Activated T-helper 1 cell treated with anti-CD3 and anti-CD28 coated beads, Interleukin-12 subunit alpha, Interleukin-12 subunit beta, Interleukin-2, Interleukin-4 antibody, amounts not matched to agents 30 ng/mL and 10 ng/mL and 1 ng/mL, durations not matched to agents 14 hours and 24 hours and 36 hours (primary cell): ENCODE data around the gene ACAA1. TPM values are rescaled to one million over a fixed set of nuclear protein-coding genes. Genes with fewer than 3 reads are reported as not detected.

Source experiments
- DNase-seq: peaks from one replicate; pipeline ENCODE4 v3.0.0; 2021; ENCODE audit warnings: low spot score
- H3K27ac Mint-ChIP-seq: one replicate; pipeline ENCODE4 v1.8.0; 2021; ENCODE audit warnings: mild to moderate bottlenecking, mixed read lengths
- H3K27me3 Mint-ChIP-seq: one replicate; pipeline ENCODE4 v1.8.0; 2022; ENCODE audit warnings: mild to moderate bottlenecking, moderate library complexity, mixed read lengths; ENCODE audit not compliant: insufficient read depth
- H3K36me3 Mint-ChIP-seq: one replicate; pipeline ENCODE4 v1.8.0; 2021; ENCODE audit warnings: low read depth, mixed read lengths
- H3K4me1 Mint-ChIP-seq: one replicate; pipeline ENCODE4 v1.8.0; 2021; ENCODE audit warnings: low read depth, mixed read lengths
- H3K4me3 Mint-ChIP-seq: one replicate; pipeline ENCODE4 v1.8.0; 2021; ENCODE audit warnings: mild to moderate bottlenecking, moderate library complexity, mixed read lengths
- H3K9me3 Mint-ChIP-seq: one replicate; pipeline ENCODE4 v1.8.0; 2021; ENCODE audit warnings: mixed read lengths
- intact Hi-C: fragments of 100-400 bp; cut with micrococcal nuclease; formaldehyde crosslinking; loops from one replicate; pipeline ENCODE4 v1.15.1; 2024
- total RNA-seq: library from RNA; stranded (reverse); gene quantifications from 2 replicates; pipeline ENCODE4 v1.2.3, GENCODE V29; 2022

ACAA1 gene
- total RNA-seq, 1 donor from 2014 or later, result 69.3 TPM

DNA sequence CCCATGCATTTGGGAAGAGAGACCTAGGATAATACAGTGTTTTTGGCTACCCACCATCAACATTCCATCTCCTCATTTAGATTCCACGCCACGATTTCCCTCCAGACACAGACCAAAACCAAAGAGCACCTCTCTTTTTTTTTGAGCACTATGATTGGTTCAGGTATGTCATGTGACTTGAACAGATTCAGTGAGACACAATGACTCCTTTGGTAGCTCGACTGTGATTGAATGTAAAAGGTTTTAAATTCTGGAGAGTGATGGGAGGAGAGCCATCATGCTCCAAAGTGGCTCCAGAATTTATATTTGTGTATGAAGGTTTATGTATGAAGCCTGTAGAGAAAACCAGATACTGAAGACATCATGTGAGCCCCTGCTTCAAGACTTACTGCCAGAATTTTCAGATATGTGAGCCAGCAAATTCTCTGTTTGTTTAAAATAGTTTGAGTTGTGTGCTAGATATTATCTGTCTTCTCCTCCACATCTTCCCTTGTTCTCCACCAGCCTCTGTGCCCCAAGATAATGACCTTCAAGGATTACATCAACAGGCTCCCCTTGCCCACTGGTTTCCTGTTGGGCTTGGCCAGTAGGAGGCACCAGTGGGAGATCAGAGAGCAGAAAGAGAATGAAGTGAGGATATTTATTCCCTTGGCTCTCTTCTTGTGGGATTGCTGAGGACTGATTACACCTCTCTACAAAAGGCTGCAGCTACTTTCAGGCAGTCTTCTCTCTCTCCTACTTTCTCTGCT lies 14.0 kb upstream of the ACAA1 start:
- peaks cover 19% of the 10 kb centered on the region for H3K9me3 Mint-ChIP-seq
- peaks cover 54% of the 10 kb centered on the region for H3K4me1 Mint-ChIP-seq
- no peaks in the 10 kb centered on the region for H3K27me3 Mint-ChIP-seq
- H3K27ac Mint-ChIP-seq, result no peak overlapping the region
- peaks cover 3% of the 10 kb centered on the region for H3K36me3 Mint-ChIP-seq
- no peak for DNase-seq
- intact Hi-C loops, result no loop called here
- H3K4me3 Mint-ChIP-seq, result no peak overlapping the region

DNA sequence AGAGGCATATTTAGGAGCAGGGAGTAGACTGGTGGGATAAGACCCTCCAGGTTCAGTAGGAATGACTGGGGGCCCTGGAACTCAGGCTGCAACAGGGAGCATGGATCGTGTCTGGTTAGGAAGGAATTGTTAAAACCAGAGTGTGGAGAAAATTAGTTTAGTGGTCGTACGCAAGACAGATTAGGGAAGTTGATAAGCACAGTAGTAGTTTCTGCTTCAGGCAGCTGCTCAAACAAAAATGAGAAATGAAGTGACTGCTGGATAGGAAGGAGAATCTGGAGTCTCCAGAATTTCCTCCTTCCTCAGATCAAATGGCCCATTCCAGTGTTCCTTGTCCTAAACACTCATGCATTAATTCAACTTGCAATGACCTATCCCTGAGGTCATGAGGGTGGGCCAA lies 12.8 kb upstream of the ACAA1 start:
- Mint-ChIP-seq H3K9me3 (peaks cover 28% of the 10 kb centered on the region), H3K27ac (no peak overlapping the region), H3K4me1 (peaks cover 46% of the 10 kb centered on the region), H3K36me3 (peaks cover 6% of the 10 kb centered on the region), H3K4me3 (no peak overlapping the region), H3K27me3 (no peaks in the 10 kb centered on the region)
- intact Hi-C loops, result no loop called here
- DNase-seq, result no peak

DNA sequence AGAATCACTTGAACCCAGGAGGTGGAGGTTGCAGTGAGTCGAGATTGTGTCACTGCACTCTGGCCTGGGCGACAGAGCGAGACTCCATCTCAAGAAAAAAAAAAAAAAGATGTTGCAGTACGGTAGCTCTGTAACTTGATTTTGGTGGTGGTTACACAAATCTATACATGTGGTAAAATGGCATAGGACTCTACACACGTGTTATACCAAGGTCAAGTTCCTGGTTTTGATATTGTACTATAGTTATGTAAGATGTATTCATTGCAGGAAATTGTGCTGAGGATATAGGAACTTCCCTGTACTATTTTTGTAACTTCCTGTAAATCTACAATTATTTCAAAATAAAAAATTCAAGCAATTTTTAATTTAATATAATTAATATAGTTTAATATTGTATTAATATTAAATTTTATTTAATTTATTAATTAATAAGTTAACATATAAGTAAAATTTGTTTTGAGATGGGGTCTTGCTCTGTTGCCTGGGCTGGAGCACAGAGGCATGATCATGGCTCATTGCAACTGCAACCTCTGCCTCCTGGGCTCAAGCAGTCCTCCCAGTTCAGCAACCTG lies 11.5 kb upstream of the ACAA1 start:
- no peaks in the 10 kb centered on the region for H3K27me3 Mint-ChIP-seq
- peaks cover 33% of the 10 kb centered on the region for H3K4me1 Mint-ChIP-seq
- DNase-seq, result no peak
- intact Hi-C loops, result no loop called here
- no peak overlapping the region for H3K27ac Mint-ChIP-seq
- H3K4me3 Mint-ChIP-seq, result no peak overlapping the region
- peaks cover 28% of the 10 kb centered on the region for H3K9me3 Mint-ChIP-seq
- peaks cover 9% of the 10 kb centered on the region for H3K36me3 Mint-ChIP-seq

DNA sequence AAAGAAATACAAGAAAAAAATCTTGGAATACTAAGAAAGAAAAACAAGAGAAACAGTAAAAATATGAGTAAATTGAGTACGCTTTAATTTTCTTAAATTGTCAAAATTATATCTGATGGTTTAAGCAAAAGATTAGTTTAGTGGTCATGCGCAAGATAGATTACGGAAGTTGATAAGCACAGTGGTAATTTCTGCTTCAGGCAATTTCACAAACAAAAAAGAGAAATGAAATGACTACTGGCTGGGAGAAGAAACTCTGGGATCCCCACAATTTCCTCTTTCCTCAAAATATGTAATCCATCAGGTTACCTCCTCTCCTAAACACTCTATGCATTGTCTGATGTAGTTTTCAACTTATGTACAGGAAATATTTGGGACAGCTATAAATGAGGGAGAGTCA lies 10.5 kb upstream of the ACAA1 start:
- no peak overlapping the region for H3K27ac Mint-ChIP-seq
- peaks cover 28% of the 10 kb centered on the region for H3K9me3 Mint-ChIP-seq
- DNase-seq, result no peak
- H3K27me3 Mint-ChIP-seq, result no peaks in the 10 kb centered on the region
- intact Hi-C loops, result no loop called here
- H3K4me3 Mint-ChIP-seq, result no peak overlapping the region
- peaks cover 9% of the 10 kb centered on the region for H3K36me3 Mint-ChIP-seq
- H3K4me1 Mint-ChIP-seq, result peaks cover 24% of the 10 kb centered on the region

DNA sequence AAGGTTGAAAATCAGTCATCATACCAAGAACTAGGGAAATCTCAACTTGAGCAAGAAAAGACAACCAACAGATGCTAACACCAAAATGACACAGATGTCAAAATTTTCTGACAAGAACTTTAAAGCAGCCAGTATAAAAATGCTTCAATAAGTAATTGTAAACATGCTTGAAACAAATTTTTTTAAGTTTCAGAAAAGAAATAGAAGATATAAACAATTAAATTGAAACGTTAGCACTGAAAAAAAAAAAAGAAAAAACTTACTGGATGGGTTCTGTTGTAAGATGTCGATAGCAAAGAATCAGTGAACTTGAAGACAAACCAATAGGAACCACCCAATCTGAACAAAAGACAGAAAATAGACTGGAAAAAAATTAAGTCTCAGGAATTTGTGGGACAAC lies 9.6 kb upstream of the ACAA1 start:
- Mint-ChIP-seq H3K4me3 (no peak overlapping the region), H3K27ac (no peak overlapping the region), H3K4me1 (peaks cover 25% of the 10 kb centered on the region), H3K9me3 (peaks cover 28% of the 10 kb centered on the region), H3K36me3 (peaks cover 15% of the 10 kb centered on the region), H3K27me3 (no peaks in the 10 kb centered on the region)
- DNase-seq, result no peak
- intact Hi-C loops, result no loop called here

DNA sequence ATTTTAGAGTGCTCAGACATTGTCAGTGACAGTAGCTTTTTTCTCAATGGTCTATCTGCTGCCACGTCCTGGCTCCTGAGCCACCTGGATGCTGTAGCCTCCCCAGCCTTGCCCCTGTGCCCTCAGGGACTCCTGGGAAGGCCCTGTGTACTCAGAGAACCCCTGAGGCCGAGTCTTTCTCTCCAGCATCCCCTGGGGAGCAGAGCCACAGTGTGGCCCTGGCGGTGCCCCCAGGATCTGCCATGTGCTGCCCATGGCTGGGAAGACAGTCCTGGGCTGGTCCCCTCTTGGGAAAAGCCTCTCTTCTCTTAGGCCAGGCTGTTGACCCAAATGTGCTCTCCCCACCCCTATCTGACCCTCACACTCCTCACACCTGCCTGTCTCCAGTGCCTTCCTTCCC lies 6.6 kb upstream of the ACAA1 start:
- H3K27ac Mint-ChIP-seq, result no peak overlapping the region
- peaks cover 33% of the 10 kb centered on the region for H3K4me1 Mint-ChIP-seq
- peaks cover 21% of the 10 kb centered on the region for H3K36me3 Mint-ChIP-seq
- intact Hi-C loops, result no loop called here
- no peaks in the 10 kb centered on the region for H3K27me3 Mint-ChIP-seq
- peaks cover 28% of the 10 kb centered on the region for H3K9me3 Mint-ChIP-seq
- no peak for DNase-seq
- no peak overlapping the region for H3K4me3 Mint-ChIP-seq

DNA sequence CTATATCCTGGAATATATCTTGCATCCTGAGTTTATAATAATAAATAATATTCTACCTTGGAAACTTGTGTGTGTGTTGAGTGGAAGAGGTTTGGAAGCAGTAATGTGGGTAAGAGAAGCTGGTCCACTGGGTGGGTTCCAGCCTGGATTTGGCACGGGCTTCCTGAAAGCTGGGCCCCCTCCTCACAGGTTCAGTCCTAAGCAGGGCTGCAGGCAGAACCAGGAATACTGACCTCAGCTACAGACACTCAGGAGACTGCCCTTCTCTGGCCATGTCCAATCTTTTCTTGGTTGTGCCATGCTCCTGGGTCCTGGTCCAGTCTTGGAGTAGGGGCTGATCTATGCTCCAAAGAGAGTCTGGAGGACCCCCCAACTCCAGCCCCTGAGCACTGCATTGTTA lies 6.0 kb upstream of the ACAA1 start:
- no peak for DNase-seq

DNA sequence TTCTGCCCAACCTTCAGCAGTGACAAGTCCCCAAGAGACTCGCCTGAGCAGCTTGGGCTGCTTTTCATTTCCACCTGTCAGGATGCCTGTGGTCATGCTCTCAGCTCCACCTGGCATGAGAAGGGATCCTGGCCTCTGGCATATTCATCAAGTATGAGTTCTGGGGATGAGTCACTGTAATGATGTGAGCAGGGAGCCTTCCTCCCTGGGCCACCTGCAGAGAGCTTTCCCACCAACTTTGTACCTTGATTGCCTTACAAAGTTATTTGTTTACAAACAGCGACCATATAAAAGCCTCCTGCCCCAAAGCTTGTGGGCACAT lies 5.0 kb upstream of the ACAA1 start:
- no peak overlapping the region for H3K4me3 Mint-ChIP-seq
- peaks cover 48% of the 10 kb centered on the region for H3K4me1 Mint-ChIP-seq
- H3K27me3 Mint-ChIP-seq, result no peaks in the 10 kb centered on the region
- intact Hi-C loops, result no loop called here
- peaks cover 21% of the 10 kb centered on the region for H3K36me3 Mint-ChIP-seq
- no peak for DNase-seq
- no peak overlapping the region for H3K27ac Mint-ChIP-seq
- H3K9me3 Mint-ChIP-seq, result peaks cover 18% of the 10 kb centered on the region

More for the DNA sequence above, 6.0 kb upstream of the ACAA1 start:
- H3K9me3 Mint-ChIP-seq, result peaks cover 28% of the 10 kb centered on the region
- no peak overlapping the region for H3K27ac Mint-ChIP-seq
- H3K36me3 Mint-ChIP-seq, result peaks cover 21% of the 10 kb centered on the region
- H3K4me1 Mint-ChIP-seq, result peaks cover 38% of the 10 kb centered on the region
- no peaks in the 10 kb centered on the region for H3K27me3 Mint-ChIP-seq
- intact Hi-C loops, result no loop called here
- H3K4me3 Mint-ChIP-seq, result no peak overlapping the region

DNA sequence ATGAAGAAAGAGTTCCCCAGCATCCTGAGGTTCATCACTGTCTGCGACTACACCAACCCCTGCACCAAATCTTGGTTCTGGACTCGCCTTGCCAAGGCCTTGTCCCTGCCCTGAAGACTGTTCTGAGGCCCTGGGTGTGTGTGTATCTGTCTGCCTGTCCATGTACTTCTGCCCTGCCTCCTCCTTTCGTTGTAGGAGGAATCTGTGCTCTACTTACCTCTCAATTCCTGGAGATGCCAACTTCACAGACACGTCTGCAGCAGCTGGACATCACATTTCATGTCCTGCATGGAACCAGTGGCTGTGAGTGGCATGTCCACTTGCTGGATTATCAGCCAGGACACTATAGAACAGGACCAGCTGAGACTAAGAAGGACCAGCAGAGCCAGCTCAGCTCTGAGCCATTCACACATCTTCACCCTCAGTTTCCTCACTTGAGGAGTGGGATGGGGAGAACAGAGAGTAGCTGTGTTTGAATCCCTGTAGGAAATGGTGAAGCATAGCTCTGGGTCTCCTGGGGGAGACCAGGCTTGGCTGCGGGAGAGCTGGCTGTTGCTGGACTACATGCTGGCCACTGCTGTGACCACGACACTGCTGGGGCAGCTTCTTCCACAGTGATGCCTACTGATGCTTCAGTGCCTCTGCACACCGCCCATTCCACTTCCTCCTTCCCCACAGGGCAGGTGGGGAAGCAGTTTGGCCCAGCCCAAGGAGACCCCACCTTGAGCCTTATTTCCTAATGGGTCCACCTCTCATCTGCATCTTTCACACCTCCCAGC lies 4.4 kb upstream of the ACAA1 start:
- H3K27ac Mint-ChIP-seq, result no peak overlapping the region
- peak overlapping the region; percentile 64 for H3K4me3 Mint-ChIP-seq
- H3K27me3 Mint-ChIP-seq, result no peaks in the 10 kb centered on the region
- H3K4me1 Mint-ChIP-seq, result peaks cover 49% of the 10 kb centered on the region
- H3K36me3 Mint-ChIP-seq, result peaks cover 20% of the 10 kb centered on the region
- H3K9me3 Mint-ChIP-seq, result peaks cover 13% of the 10 kb centered on the region
- no peak for DNase-seq
- intact Hi-C loops, result no loop called here

DNA sequence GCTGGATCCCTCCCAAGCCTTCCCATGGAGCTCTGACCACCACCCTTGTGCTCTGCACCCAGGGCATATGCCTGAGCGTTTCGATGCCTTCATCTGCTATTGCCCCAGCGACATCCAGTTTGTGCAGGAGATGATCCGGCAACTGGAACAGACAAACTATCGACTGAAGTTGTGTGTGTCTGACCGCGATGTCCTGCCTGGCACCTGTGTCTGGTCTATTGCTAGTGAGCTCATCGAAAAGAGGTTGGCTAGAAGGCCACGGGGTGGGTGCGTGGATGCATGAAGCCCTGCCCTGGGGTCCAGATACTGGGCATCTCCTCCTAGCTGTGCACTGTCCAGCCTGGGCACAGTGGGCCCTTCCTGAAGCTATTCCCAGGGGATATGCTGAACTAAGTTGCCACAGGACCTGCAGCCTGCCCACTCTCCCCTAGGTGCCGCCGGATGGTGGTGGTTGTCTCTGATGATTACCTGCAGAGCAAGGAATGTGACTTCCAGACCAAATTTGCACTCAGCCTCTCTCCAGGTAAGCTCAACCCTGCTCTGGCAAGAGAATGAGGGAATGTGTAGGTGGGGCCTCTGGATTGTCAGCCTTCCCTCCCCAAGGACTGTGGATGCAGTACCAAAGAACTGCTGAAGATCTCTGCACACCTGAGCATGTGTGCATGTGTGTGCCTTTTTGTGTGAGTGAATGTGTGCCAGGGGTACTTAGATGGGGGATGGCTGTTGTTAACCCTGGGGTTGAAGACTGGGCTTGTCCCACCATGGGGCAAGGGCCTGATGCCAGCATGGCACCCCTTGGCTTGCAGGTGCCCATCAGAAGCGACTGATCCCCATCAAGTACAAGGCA lies 3.6 kb upstream of the ACAA1 start:
- Mint-ChIP-seq H3K4me3 (peak overlapping the region; percentile 94), H3K36me3 (peaks cover 15% of the 10 kb centered on the region), H3K27me3 (no peaks in the 10 kb centered on the region), H3K4me1 (peaks cover 57% of the 10 kb centered on the region), H3K27ac (no peak overlapping the region), H3K9me3 (peaks cover 4% of the 10 kb centered on the region)
- intact Hi-C loops, result no loop called here
- DNase-seq, result no peak

DNA sequence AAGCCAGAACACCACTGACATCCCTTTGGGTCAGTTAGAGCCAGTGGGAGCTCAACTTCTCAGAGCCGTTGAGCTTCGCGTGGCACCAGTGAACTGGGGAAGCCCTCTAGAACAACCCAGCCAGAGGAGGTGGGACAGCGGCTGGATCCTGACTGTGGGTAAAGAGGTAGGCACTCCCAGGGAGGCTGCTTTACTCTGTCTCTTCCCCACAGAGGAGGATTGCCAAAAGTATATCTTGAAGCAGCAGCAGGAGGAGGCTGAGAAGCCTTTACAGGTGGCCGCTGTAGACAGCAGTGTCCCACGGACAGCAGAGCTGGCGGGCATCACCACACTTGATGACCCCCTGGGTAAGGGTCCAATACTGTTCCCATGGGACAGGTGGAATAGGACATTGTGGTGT lies 2.7 kb upstream of the ACAA1 start:
- Mint-ChIP-seq H3K27me3 (no peaks in the 10 kb centered on the region), H3K9me3 (no peaks in the 10 kb centered on the region), H3K4me1 (peaks cover 65% of the 10 kb centered on the region), H3K4me3 (peak overlapping the region; percentile 94), H3K36me3 (peaks cover 20% of the 10 kb centered on the region), H3K27ac (no peak overlapping the region)
- DNase-seq, result no peak
- intact Hi-C loops, result loop anchor here (5.0 kb wide), 7 partner anchors 118 to 1243 kb away; partner anchors contain the start of genes SCN11A, SLC25A38 and WDR48

DNA sequence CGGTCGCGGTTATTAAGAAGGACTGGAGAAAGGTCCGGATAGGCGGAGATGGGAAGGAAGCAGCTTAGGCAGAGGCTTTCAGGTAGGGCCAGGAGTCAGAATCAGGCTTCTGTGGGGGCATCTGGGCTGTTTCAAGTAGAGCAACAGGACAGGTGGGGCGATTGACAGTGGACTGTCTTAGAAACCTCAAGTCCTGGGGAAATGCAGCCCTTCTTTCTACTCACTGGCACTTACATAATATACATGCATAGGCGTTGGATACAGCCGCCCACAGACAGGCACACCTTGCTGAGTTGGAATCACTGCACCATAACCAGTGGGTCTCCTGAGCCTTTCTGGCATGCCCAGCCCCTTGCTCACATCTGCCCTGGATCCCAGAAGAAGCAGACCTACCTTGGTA lies 2.3 kb upstream of the ACAA1 start:
- DNase-seq, result no peak
- no peaks in the 10 kb centered on the region for H3K9me3 Mint-ChIP-seq
- peaks cover 23% of the 10 kb centered on the region for H3K36me3 Mint-ChIP-seq
- no peaks in the 10 kb centered on the region for H3K27me3 Mint-ChIP-seq
- peaks cover 70% of the 10 kb centered on the region for H3K4me1 Mint-ChIP-seq
- peak overlapping the region; percentile 94 for H3K4me3 Mint-ChIP-seq
- H3K27ac Mint-ChIP-seq, result peak overlapping the region; percentile 94
- intact Hi-C loops, result loop anchor here (5.0 kb wide), 7 partner anchors 118 to 1243 kb away; partner anchors contain the start of genes SCN11A, SLC25A38 and WDR48
